GM12891 (cell line): ENCODE measurements around the gene ATG13.

Experiments
- POLR2A ChIP-seq: IDR thresholded peaks from 2 replicates; pipeline ENCODE4 v1.6.1; 2011; ENCODE audit warnings: low read depth, low read length, control low read depth
- POLR2AphosphoS5 ChIP-seq: IDR thresholded peaks from 2 replicates; pipeline ENCODE4 v1.6.1; 2011; ENCODE audit warnings: low read depth, low read length, control low read depth
- SPI1 ChIP-seq: IDR thresholded peaks from 2 replicates; pipeline ENCODE4 v1.6.1; 2011; ENCODE audit warnings: low read depth, low read length, control low read depth

DNA sequence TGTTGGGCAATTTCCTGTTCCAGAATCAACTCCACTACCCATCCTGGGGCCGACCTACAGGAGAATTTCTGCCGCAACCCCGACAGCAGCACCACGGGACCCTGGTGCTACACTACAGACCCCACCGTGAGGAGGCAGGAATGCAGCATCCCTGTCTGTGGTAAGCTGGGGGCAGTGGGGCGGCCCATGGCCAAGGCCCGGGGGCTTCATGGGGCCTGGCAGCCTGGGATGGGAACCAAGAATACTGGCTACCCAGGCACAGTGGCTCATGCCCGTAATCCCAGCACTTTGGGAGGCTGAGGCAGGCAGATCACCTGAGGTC lies 106.0 kb downstream of the ATG13 start:
- no peak for TF ChIP-seq POLR2A
- TF ChIP-seq SPI1: no peak
- TF ChIP-seq POLR2AphosphoS5: no peak
